ENCODE results near the gene UBE3A. TPM values are rescaled to one million over a fixed set of nuclear protein-coding genes. Genes with fewer than 3 reads are reported as not detected.
"Not testable (repeated sequence)": the region's sequence is repeated elsewhere in the genome, so short reads cannot be mapped to it uniquely, and the experiment has no call there.

Gene UBE3A
- total and polyA plus RNA-seq, 2 donors (not counting 1 experiment from before 2014, with no cell fraction given) = 13.4 to 135 TPM

DNA sequence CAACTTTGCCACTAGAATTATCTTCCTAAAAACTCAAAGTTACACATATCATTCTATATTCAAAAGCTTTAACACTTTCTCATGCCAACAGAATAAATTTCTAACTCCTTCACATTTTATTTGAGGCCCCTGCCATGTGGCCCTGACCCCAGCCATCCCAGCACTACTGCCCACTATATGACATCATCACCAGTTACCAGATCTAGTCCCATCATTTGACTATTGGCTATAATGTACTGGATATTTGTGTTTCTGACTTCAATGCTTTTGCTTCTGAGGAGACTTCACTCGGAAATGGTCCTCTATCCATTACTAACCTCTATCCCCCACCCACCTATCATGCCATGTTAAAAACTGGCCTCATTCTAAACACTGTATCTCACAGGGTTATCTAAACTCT is 23.6 kb downstream of the UBE3A start:
- Histone ChIP-seq H3K27me3 (replicated peaks in 1 of 4; ENCODE audit: control extremely low read depth in 1 of 4, control insufficient read depth in 3 of 4, insufficient read depth in 4 of 4, low read length in 3 of 4) (no peaks in the 10 kb centered on the region), H3K4me2 (replicated peaks; ENCODE audit: low read depth, low read length, poor library complexity, severe bottlenecking) (no peak overlapping the region), H3K36me3 (replicated peaks in 1 of 2; ENCODE audit: control extremely low read depth in 1 of 2, control insufficient read depth in 1 of 2, extremely low read depth in 1 of 2, insufficient read depth in 2 of 2, low read length in 1 of 2) (peaks cover 0 to 3% of the 10 kb centered on the region in 2 experiments), H3K27ac (ENCODE audit: low read length in 2 of 2) (no peak overlapping the region), H4K20me1 (ENCODE audit: control insufficient read depth, insufficient read depth, low read length, poor library complexity, severe bottlenecking) (peaks cover 67% of the 10 kb centered on the region), H3K79me2 (ENCODE audit: control insufficient read depth, insufficient read depth, low read length) (peaks cover 100% of the 10 kb centered on the region), H3K4me3 (ENCODE audit: control extremely low read depth in 1 of 5, extremely low read depth in 1 of 5, insufficient read depth in 1 of 5, low read depth in 2 of 5, low read length in 4 of 5) (no peak overlapping the region), H3K9ac (ENCODE audit: low read length) (no peak overlapping the region), H3K9me3 (ENCODE audit: control extremely low read depth in 1 of 3, control insufficient read depth in 2 of 3, insufficient read depth in 1 of 3, low read length in 2 of 3) (peaks cover 4 to 6% (median 6%) of the 10 kb centered on the region in 3 donors), H2AFZ (ENCODE audit: insufficient read depth, low read depth, low read length, poor library complexity, severe bottlenecking) (no peak overlapping the region), H3K4me1 (ENCODE audit: control insufficient read depth in 2 of 2, insufficient read depth in 2 of 2, low read length in 2 of 2) (peaks cover 13 to 21% of the 10 kb centered on the region in 2 donors)
- TF ChIP-seq, protein P1, sequence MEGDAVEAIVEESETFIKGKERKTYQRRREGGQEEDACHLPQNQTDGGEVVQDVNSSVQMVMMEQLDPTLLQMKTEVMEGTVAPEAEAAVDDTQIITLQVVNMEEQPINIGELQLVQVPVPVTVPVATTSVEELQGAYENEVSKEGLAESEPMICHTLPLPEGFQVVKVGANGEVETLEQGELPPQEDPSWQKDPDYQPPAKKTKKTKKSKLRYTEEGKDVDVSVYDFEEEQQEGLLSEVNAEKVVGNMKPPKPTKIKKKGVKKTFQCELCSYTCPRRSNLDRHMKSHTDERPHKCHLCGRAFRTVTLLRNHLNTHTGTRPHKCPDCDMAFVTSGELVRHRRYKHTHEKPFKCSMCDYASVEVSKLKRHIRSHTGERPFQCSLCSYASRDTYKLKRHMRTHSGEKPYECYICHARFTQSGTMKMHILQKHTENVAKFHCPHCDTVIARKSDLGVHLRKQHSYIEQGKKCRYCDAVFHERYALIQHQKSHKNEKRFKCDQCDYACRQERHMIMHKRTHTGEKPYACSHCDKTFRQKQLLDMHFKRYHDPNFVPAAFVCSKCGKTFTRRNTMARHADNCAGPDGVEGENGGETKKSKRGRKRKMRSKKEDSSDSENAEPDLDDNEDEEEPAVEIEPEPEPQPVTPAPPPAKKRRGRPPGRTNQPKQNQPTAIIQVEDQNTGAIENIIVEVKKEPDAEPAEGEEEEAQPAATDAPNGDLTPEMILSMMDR (IDR thresholded peaks at IDR 0.05) = no peak
- no peak for TF ChIP-seq EZH2 (IDR thresholded peaks at IDR 0.05; ENCODE audit: borderline replicate concordance, insufficient read depth, low read depth, low read length, poor library complexity, severe bottlenecking)
- ChIA-PET CTCF (no interaction called here), POLR2A (no interaction called here)
- intact Hi-C loops (cut with micrococcal nuclease) = no loop called here
- DNase-seq (no peak), ATAC-seq (ENCODE audit: low read depth) (no peak)
- H3K27ac Mint-ChIP-seq = no peak overlapping the region
- no CpG with 5 or more reads among the region's 1 CpG for WGBS (ENCODE audit: insufficient coverage)
- peaks cover 69% of the 10 kb centered on the region for H3K4me1 Mint-ChIP-seq
- peaks cover 5% of the 10 kb centered on the region for H3K9me3 Mint-ChIP-seq (ENCODE audit: insufficient read depth)
- no peak overlapping the region for H3K4me3 Mint-ChIP-seq
- no peaks in the 10 kb centered on the region for H3K27me3 Mint-ChIP-seq

DNA sequence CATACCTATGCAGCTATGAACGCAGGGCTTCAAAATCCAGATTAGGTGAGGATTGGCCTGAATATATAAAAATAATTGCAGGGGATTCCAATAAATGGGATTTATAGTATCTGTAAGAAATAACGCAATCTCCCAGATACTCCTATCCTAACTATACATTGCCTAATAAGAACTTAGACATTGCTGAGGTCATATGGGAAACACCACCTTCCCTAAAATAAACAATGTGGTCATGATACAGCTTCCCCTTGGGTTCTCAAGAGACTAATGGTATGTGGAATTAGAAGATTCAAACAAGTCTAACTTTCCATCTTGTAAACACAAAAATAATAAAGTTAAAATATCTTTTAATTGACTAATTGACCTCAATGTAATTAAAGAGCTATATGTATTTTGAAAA is 28.2 kb downstream of the UBE3A start:
- H3K9ac ChIP-seq (ENCODE audit: low read length) = no peak overlapping the region
- no peak overlapping the region for H3K4me3 ChIP-seq (ENCODE audit: control extremely low read depth in 1 of 5, extremely low read depth in 1 of 5, insufficient read depth in 1 of 5, low read depth in 2 of 5, low read length in 4 of 5)
- DNase-seq = no peak
- TF ChIP-seq, protein P1 (IDR thresholded peaks at IDR 0.05) = no peak
- TF ChIP-seq EZH2 (IDR thresholded peaks at IDR 0.05; ENCODE audit: borderline replicate concordance, insufficient read depth, low read depth, low read length, poor library complexity, severe bottlenecking) = no peak
- no peak overlapping the region for H3K4me2 ChIP-seq (replicated peaks; ENCODE audit: low read depth, low read length, poor library complexity, severe bottlenecking)
- H3K27ac Mint-ChIP-seq = no peak overlapping the region
- peaks cover 79% of the 10 kb centered on the region for H3K79me2 ChIP-seq (ENCODE audit: control insufficient read depth, insufficient read depth, low read length)
- CTCF ChIA-PET = interaction anchor here (0.6 kb wide), 1 partner anchor 69 kb away, joined by 3 read pairs; no protein-coding TSS in a partner anchor
- H4K20me1 ChIP-seq (ENCODE audit: control insufficient read depth, insufficient read depth, low read length, poor library complexity, severe bottlenecking) = peaks cover 60% of the 10 kb centered on the region
- intact Hi-C loops (cut with micrococcal nuclease) = no loop called here
- ATAC-seq (ENCODE audit: low read depth) = no peak
- no peaks in the 10 kb centered on the region for H3K27me3 ChIP-seq (replicated peaks in 1 of 4; ENCODE audit: control extremely low read depth in 1 of 4, control insufficient read depth in 3 of 4, insufficient read depth in 4 of 4, low read length in 3 of 4)
- POLR2A ChIA-PET = no interaction called here
- no peak overlapping the region for H2AFZ ChIP-seq (ENCODE audit: insufficient read depth, low read depth, low read length, poor library complexity, severe bottlenecking)
- H3K9me3 Mint-ChIP-seq (ENCODE audit: insufficient read depth) = no peaks in the 10 kb centered on the region
- H3K4me3 Mint-ChIP-seq = no peak overlapping the region
- no peaks in the 10 kb centered on the region for H3K27me3 Mint-ChIP-seq
- peaks cover 1 to 3% of the 10 kb centered on the region in 2 experiments for H3K36me3 ChIP-seq (replicated peaks in 1 of 2; ENCODE audit: control extremely low read depth in 1 of 2, control insufficient read depth in 1 of 2, extremely low read depth in 1 of 2, insufficient read depth in 2 of 2, low read length in 1 of 2)
- H3K9me3 ChIP-seq (ENCODE audit: control extremely low read depth in 1 of 3, control insufficient read depth in 2 of 3, insufficient read depth in 1 of 3, low read length in 2 of 3) = peaks cover 0 to 4% (median 2%) of the 10 kb centered on the region in 3 donors
- H3K4me1 Mint-ChIP-seq = peaks cover 71% of the 10 kb centered on the region
- H3K27ac ChIP-seq (ENCODE audit: low read length in 2 of 2) = no peak overlapping the region
- peaks cover 22 to 28% of the 10 kb centered on the region in 2 donors for H3K4me1 ChIP-seq (ENCODE audit: control insufficient read depth in 2 of 2, insufficient read depth in 2 of 2, low read length in 2 of 2)
- no CpG with 5 or more reads among the region's 2 CpGs for WGBS (ENCODE audit: insufficient coverage)

DNA sequence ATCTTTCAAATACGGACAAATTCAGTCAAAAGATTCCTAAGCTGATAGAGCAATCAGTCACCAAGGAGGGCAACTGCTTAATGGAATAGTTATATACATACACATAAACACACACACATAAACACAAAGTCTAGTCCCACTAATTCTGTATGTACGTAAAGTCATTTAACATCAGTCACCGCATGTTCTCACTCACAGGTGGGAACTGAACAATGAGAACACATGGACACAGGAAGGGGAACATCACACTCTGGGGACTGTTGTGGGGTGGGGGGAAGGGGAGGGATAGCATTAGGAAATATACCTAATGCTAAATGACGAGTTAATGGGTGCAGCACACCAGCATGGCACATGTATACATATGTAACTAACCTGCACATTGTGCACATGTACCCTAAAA is 29.1 kb downstream of the UBE3A start:
- H3K4me2 ChIP-seq (replicated peaks; ENCODE audit: low read depth, low read length, poor library complexity, severe bottlenecking); DNase-seq; H3K9me3 Mint-ChIP-seq (ENCODE audit: insufficient read depth); H3K9me3 ChIP-seq (ENCODE audit: control extremely low read depth in 1 of 3, control insufficient read depth in 2 of 3, insufficient read depth in 1 of 3, low read length in 2 of 3); H3K27me3 Mint-ChIP-seq; POLR2A ChIA-PET; H3K4me3 ChIP-seq (ENCODE audit: control extremely low read depth in 1 of 5, extremely low read depth in 1 of 5, insufficient read depth in 1 of 5, low read depth in 2 of 5, low read length in 4 of 5); H3K4me3 Mint-ChIP-seq; H3K36me3 ChIP-seq (replicated peaks in 1 of 2; ENCODE audit: control extremely low read depth in 1 of 2, control insufficient read depth in 1 of 2, extremely low read depth in 1 of 2, insufficient read depth in 2 of 2, low read length in 1 of 2); CTCF ChIA-PET; H3K27me3 ChIP-seq (replicated peaks in 1 of 4; ENCODE audit: control extremely low read depth in 1 of 4, control insufficient read depth in 3 of 4, insufficient read depth in 4 of 4, low read length in 3 of 4); ATAC-seq (ENCODE audit: low read depth); H2AFZ ChIP-seq (ENCODE audit: insufficient read depth, low read depth, low read length, poor library complexity, severe bottlenecking); intact Hi-C loops (cut with micrococcal nuclease); H3K9ac ChIP-seq (ENCODE audit: low read length): not testable (repeated sequence)
- H4K20me1 ChIP-seq (ENCODE audit: control insufficient read depth, insufficient read depth, low read length, poor library complexity, severe bottlenecking) = peaks cover 54% of the 10 kb centered on the region
- H3K27ac Mint-ChIP-seq = peak overlapping the region; percentile 55
- H3K79me2 ChIP-seq (ENCODE audit: control insufficient read depth, insufficient read depth, low read length) = peaks cover 76% of the 10 kb centered on the region
- peak overlapping the region in 1 of 2 donors; percentile 7 for H3K27ac ChIP-seq (ENCODE audit: low read length in 2 of 2)
- H3K4me1 Mint-ChIP-seq = peaks cover 69% of the 10 kb centered on the region
- WGBS (ENCODE audit: insufficient coverage) = no CpG with 5 or more reads among the region's 4 CpGs
- H3K4me1 ChIP-seq (ENCODE audit: control insufficient read depth in 2 of 2, insufficient read depth in 2 of 2, low read length in 2 of 2) = peaks cover 22 to 25% of the 10 kb centered on the region in 2 donors
